Upper lobe of right lung (tissue), 1 donor: Measurements from ENCODE around the gene FCRL3. TPM values are rescaled to one million over a fixed set of nuclear protein-coding genes. Genes with fewer than 3 reads are reported as not detected.

ENCODE experiments used
- ATAC-seq: fragments of 200-7000 bp; cut with Tn5 transposase; one replicate; pipeline ENCODE4 v1.9.1; 2020; ENCODE audit warnings: mild to moderate bottlenecking, moderate library complexity
- DNase-seq: peaks from one replicate; pipeline ENCODE4 v3.0.0-alpha.2; 2020
- H3K27ac ChIP-seq: fragments of 200-600 bp; one replicate; pipeline ENCODE4 v1.8.0; 2022
- H3K27me3 ChIP-seq: fragments of 200-600 bp; one replicate; pipeline ENCODE4 v1.8.0; 2022; ENCODE audit warnings: mild to moderate bottlenecking
- H3K36me3 ChIP-seq: fragments of 200-600 bp; one replicate; pipeline ENCODE4 v1.8.0; 2022
- H3K4me1 ChIP-seq: fragments of 200-600 bp; one replicate; pipeline ENCODE4 v1.8.0; 2022
- H3K4me3 ChIP-seq: fragments of 200-600 bp; one replicate; pipeline ENCODE4 v1.8.0; 2022; ENCODE audit warnings: mild to moderate bottlenecking
- H3K9me3 ChIP-seq: fragments of 200-600 bp; one replicate; pipeline ENCODE4 v1.8.0; 2022
- CTCF ChIP-seq: fragments of 200-600 bp; IDR thresholded peaks from one replicate; pipeline ENCODE4 v1.8.0; 2022; ENCODE audit warnings: antibody characterized with exemption
- intact Hi-C: fragments of 100-400 bp; cut with DNase I; formaldehyde crosslinking; loops from one replicate; pipeline ENCODE4 v1.11.0; 2022
- total RNA-seq: library from RNA; stranded (reverse); fragmentation: NEBNext Ultra II Directional; extraction: Animal tissue kit (Norgen Biotek cat#: 25700); gene quantifications from one replicate; pipeline ENCODE4 v1.2.1, GENCODE V29; 2021
- donor health status: DM: no; HTN: yes; CAD: no; lungs with severe emphysema.

Gene FCRL3
- total RNA-seq, 1 donor from 2014 or later, result 0.67 TPM

GRCh38 chr1:157696966-157697628 lies 3.5 kb downstream of the FCRL3 start:
- intact Hi-C loops, result no loop called here
- DNase-seq, result no peak
- no peaks in the 10 kb centered on the region for H3K9me3 ChIP-seq
- H3K4me3 ChIP-seq, result no peak overlapping the region
- H3K27me3 ChIP-seq, result peaks cover 23% of the 10 kb centered on the region
- ATAC-seq, result no peak
- no peaks in the 10 kb centered on the region for H3K36me3 ChIP-seq
- TF ChIP-seq CTCF, result no peak
- no peaks in the 10 kb centered on the region for H3K4me1 ChIP-seq
- H3K27ac ChIP-seq, result no peak overlapping the region

- TF ChIP-seq CTCF, result no peak
- H3K4me3 ChIP-seq, result no peak overlapping the region
- H3K9me3 ChIP-seq, result no peaks in the 10 kb centered on the region
- intact Hi-C loops, result no loop called here
- H3K27me3 ChIP-seq, result peaks cover 23% of the 10 kb centered on the region
- no peaks in the 10 kb centered on the region for H3K4me1 ChIP-seq
- ATAC-seq (no peak), DNase-seq (no peak)
- no peak overlapping the region for H3K27ac ChIP-seq
- H3K36me3 ChIP-seq, result no peaks in the 10 kb centered on the region
Observed at GRCh38 chr1:157695417-157695816, 5.2 kb downstream of the FCRL3 start.

GRCh38 chr1:157691285-157691920 lies 9.2 kb downstream of the FCRL3 start:
- Histone ChIP-seq H3K4me1 (no peaks in the 10 kb centered on the region), H3K9me3 (no peaks in the 10 kb centered on the region), H3K27ac (no peak overlapping the region), H3K27me3 (no peaks in the 10 kb centered on the region), H3K36me3 (no peaks in the 10 kb centered on the region), H3K4me3 (no peak overlapping the region)
- DNase-seq, result no peak
- intact Hi-C loops, result no loop called here
- peak; percentile 43 for TF ChIP-seq CTCF
- ATAC-seq, result peak; percentile 67

GRCh38 chr1:157682710-157683437 lies 17.7 kb downstream of the FCRL3 start:
- Histone ChIP-seq H3K27me3 (no peaks in the 10 kb centered on the region), H3K27ac (no peak overlapping the region), H3K9me3 (no peaks in the 10 kb centered on the region), H3K4me1 (no peaks in the 10 kb centered on the region), H3K36me3 (no peaks in the 10 kb centered on the region), H3K4me3 (no peak overlapping the region)
- DNase-seq (no peak), ATAC-seq (no peak)
- TF ChIP-seq CTCF, result no peak
- intact Hi-C loops, result no loop called here

- DNase-seq (no peak), ATAC-seq (no peak)
- intact Hi-C loops, result no loop called here
- TF ChIP-seq CTCF, result no peak
- Histone ChIP-seq H3K27ac (no peak overlapping the region), H3K9me3 (no peaks in the 10 kb centered on the region), H3K27me3 (no peaks in the 10 kb centered on the region), H3K36me3 (no peaks in the 10 kb centered on the region), H3K4me1 (no peaks in the 10 kb centered on the region), H3K4me3 (no peak overlapping the region)
Observed at GRCh38 chr1:157678721-157679120, 21.8 kb downstream of the FCRL3 start.
